H9 (cell line): ENCODE measurements around the gene LTA4H. TPM values are rescaled to one million over a fixed set of nuclear protein-coding genes. Genes with fewer than 3 reads are reported as not detected.

Experiments used
- DNase-seq: peaks from one replicate; pipeline ENCODE4 v3.0.0-alpha.2; 2017
- H2AFZ ChIP-seq: one replicate; pipeline ENCODE4 v1.6.1; 2013; ENCODE audit warnings: mild to moderate bottlenecking, low read length, control low read depth, moderate library complexity
- H2AK5ac ChIP-seq: 2 replicates; pipeline ENCODE4 v1.6.1; 2013; ENCODE audit warnings: low read length, control low read depth, mixed read lengths; ENCODE audit not compliant: insufficient read length
- H2BK120ac ChIP-seq: one replicate; pipeline ENCODE4 v1.6.1; 2013; ENCODE audit warnings: low read depth, mild to moderate bottlenecking, low read length, control low read depth, inconsistent platforms; ENCODE audit not compliant: poor library complexity, severe bottlenecking
- H2BK12ac ChIP-seq: 2 replicates; pipeline ENCODE4 v1.6.1; 2013; ENCODE audit warnings: low read length, control low read depth, mixed read lengths, low read depth; ENCODE audit not compliant: insufficient read length
- H2BK15ac ChIP-seq: 2 replicates; pipeline ENCODE4 v1.6.1; 2013; ENCODE audit warnings: low read depth, low read length, control low read depth
- H2BK20ac ChIP-seq: one replicate; pipeline ENCODE4 v1.6.1; 2013; ENCODE audit warnings: low read depth, mild to moderate bottlenecking, low read length, control low read depth, inconsistent platforms; ENCODE audit not compliant: poor library complexity, severe bottlenecking
- H2BK5ac ChIP-seq: 2 replicates; pipeline ENCODE4 v1.6.1; 2013; ENCODE audit warnings: low read length, control low read depth, mixed read lengths; ENCODE audit not compliant: insufficient read length
- H3K14ac ChIP-seq: 2 replicates; pipeline ENCODE4 v1.6.1; 2013; ENCODE audit warnings: low read length, control low read depth; ENCODE audit not compliant: insufficient read depth
- H3K18ac ChIP-seq: 2 replicates; pipeline ENCODE4 v1.6.1; 2013; ENCODE audit warnings: low read depth, mild to moderate bottlenecking, mixed read lengths, low read length, control low read depth; ENCODE audit not compliant: insufficient read length
- H3K23ac ChIP-seq: 2 replicates; pipeline ENCODE4 v1.6.1; 2013; ENCODE audit warnings: low read length, control low read depth, mixed read lengths, low read depth; ENCODE audit not compliant: insufficient read length
- H3K23me2 ChIP-seq: 2 replicates; pipeline ENCODE4 v1.6.1; 2013; ENCODE audit warnings: low read depth, mild to moderate bottlenecking, mixed read lengths, low read length, control low read depth; ENCODE audit not compliant: insufficient read length, poor library complexity, severe bottlenecking
- H3K27ac ChIP-seq: 2 replicates; pipeline ENCODE4 v1.5.1; 2013; ENCODE audit warnings: low read length, control low read depth, mixed read lengths, low read depth; ENCODE audit not compliant: insufficient read length
- H3K27me3 ChIP-seq: 2 replicates; pipeline ENCODE4 v1.6.1; 2013; ENCODE audit warnings: low read length, control low read depth, inconsistent platforms; ENCODE audit not compliant: insufficient read depth
- H3K4ac ChIP-seq: 2 replicates; pipeline ENCODE4 v1.6.1; 2013; ENCODE audit warnings: low read depth, mild to moderate bottlenecking, control low read depth, inconsistent platforms, low read length, moderate library complexity
- H3K4me1 ChIP-seq: 2 replicates; pipeline ENCODE4 v1.6.1; 2013; ENCODE audit warnings: low read length, control low read depth, inconsistent platforms; ENCODE audit not compliant: insufficient read depth
- H3K4me2 ChIP-seq: 2 replicates; pipeline ENCODE4 v1.6.1; 2013; ENCODE audit warnings: low read length, control low read depth, mixed read lengths; ENCODE audit not compliant: insufficient read length, insufficient read depth
- H3K56ac ChIP-seq: 2 replicates; pipeline ENCODE4 v1.6.1; 2013; ENCODE audit warnings: low read depth, mild to moderate bottlenecking, mixed read lengths, low read length, control low read depth; ENCODE audit not compliant: insufficient read length
- H3K79me1 ChIP-seq: 2 replicates; pipeline ENCODE4 v1.6.1; 2013; ENCODE audit warnings: low read depth, mild to moderate bottlenecking, moderate library complexity, low read length, control low read depth, inconsistent platforms; ENCODE audit not compliant: insufficient read depth, poor library complexity, severe bottlenecking
- H3K79me2 ChIP-seq: 2 replicates; pipeline ENCODE4 v1.6.1; 2013; ENCODE audit warnings: low read length, control low read depth, inconsistent platforms; ENCODE audit not compliant: insufficient read depth
- H3K9ac ChIP-seq: 2 replicates; pipeline ENCODE4 v1.6.1; 2013; ENCODE audit warnings: low read length, control low read depth, mixed read lengths; ENCODE audit not compliant: insufficient read length; ENCODE audit errors: extremely low read depth
- H3K9me3 ChIP-seq: one replicate; pipeline ENCODE4 v1.6.1; 2013; ENCODE audit warnings: low read depth, low read length, inconsistent platforms; ENCODE audit not compliant: control insufficient read depth
- H3T11ph ChIP-seq: one replicate; pipeline ENCODE4 v1.6.1; 2013; ENCODE audit warnings: mild to moderate bottlenecking, low read length, control low read depth, inconsistent platforms
- H4K20me1 ChIP-seq: one replicate; pipeline ENCODE4 v1.6.1; 2013; ENCODE audit not compliant: control insufficient read depth, insufficient read length, insufficient read depth
- H4K5ac ChIP-seq: 2 replicates; pipeline ENCODE4 v1.6.1; 2013; ENCODE audit warnings: low read depth, mild to moderate bottlenecking, mixed read lengths, low read length, control low read depth; ENCODE audit not compliant: insufficient read length
- H4K8ac ChIP-seq: replicated peaks from 2 replicates; pipeline ENCODE4 v1.6.1; 2013; ENCODE audit warnings: low read length, control low read depth, mixed read lengths, low read depth; ENCODE audit not compliant: insufficient read length
- H4K91ac ChIP-seq: 2 replicates; pipeline ENCODE4 v1.6.1; 2013; ENCODE audit warnings: low read depth, mild to moderate bottlenecking, moderate library complexity, mixed read lengths, low read length, control low read depth; ENCODE audit not compliant: insufficient read length
- H3K27ac Mint-ChIP-seq, 3 experiments: 2 replicates in 2 of 3; 3 replicates in 1 of 3; pipeline ENCODE4 v1.8.0; 2020 to 2021; ENCODE audit warnings: mixed read lengths in 3 of 3, mild to moderate bottlenecking in 1 of 3, moderate library complexity in 1 of 3
- H3K27me3 Mint-ChIP-seq: 2 replicates; pipeline ENCODE4 v1.8.0; 2021; ENCODE audit warnings: low read depth, mild to moderate bottlenecking, moderate library complexity, mixed read lengths
- H3K36me3 Mint-ChIP-seq, 3 experiments: 2 replicates in 2 of 3; 3 replicates in 1 of 3; pipeline ENCODE4 v1.8.0; 2020 to 2021; ENCODE audit warnings: low read depth in 3 of 3, mixed read lengths in 3 of 3; ENCODE audit not compliant: insufficient read depth in 1 of 3
- H3K4me1 Mint-ChIP-seq, 2 experiments: 2 replicates each; pipeline ENCODE4 v1.8.0; 2020; ENCODE audit warnings: mixed read lengths in 2 of 2
- H3K4me3 Mint-ChIP-seq, 2 experiments: 2 replicates in 1 of 2; 3 replicates in 1 of 2; pipeline ENCODE4 v1.8.0; 2020 to 2021; ENCODE audit warnings: mild to moderate bottlenecking in 2 of 2, mixed read lengths in 2 of 2, moderate library complexity in 1 of 2
- H3K9me3 Mint-ChIP-seq, 2 experiments: 2 replicates in 1 of 2; 3 replicates in 1 of 2; pipeline ENCODE4 v1.8.0; 2020; ENCODE audit warnings: mild to moderate bottlenecking in 2 of 2, mixed read lengths in 2 of 2, moderate library complexity in 1 of 2
- WGBS: extraction: QIAGEN DNeasy Blood & Tissue Kit; methylation state at CpG from one replicate; pipeline ENCODE4 v1.1.7; 2013; ENCODE audit warnings: missing lambda C conversion rate, low lambda C conversion rate, mixed read lengths; ENCODE audit not compliant: insufficient read length; ENCODE audit errors: extremely low coverage; 5-methylcytosine and 5-hydroxymethylcytosine counted together
- total RNA-seq: library from RNA; stranded (reverse); gene quantifications from 2 replicates; pipeline ENCODE4 v1.2.1, GENCODE V29; 2021
- TF ChIP-seq, protein P1 (sequence below): fragments of 200-600 bp; sonication (generic); conservative IDR thresholded peaks from 3 replicates; pipeline ENCODE4 v1.8.0; 2021; ENCODE audit warnings: antibody characterized with exemption, mild to moderate bottlenecking

LTA4H gene
- total RNA-seq, 1 experiment from 2014 or later: 144 TPM

DNA sequence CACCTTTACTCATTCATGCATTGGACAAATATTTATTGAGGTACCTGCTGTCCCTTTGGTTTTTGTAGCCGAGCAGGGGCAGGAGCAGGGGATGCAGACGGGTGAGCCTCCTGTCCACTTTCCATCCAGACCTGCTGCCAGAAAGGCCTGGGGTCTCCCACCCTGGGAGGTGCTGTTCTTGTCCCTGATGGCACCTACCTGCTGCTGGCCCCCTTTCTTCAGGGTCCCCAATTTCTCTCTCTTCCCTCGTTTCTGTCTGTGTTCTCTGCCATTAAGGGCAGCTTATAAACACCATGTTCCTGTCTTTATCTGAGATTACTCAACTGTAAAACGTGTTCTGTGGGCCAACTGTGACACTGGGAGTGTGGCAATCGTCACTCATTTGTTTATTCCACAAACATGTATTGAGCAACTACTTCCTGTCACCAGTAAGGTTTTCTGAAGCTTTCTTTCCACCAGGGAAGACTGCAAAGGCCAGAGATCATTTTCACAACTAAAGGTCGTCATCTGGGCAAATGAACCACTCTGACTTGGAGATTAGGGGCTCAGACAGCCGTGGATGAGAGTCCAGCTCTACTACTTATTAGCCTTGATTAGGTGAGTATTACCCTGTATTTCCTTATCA lies 39.2 kb downstream of the LTA4H start, which contains the start of gene HAL:
Gene HAL, minus strand, starts transcription at position 311 of the 625 bp plus-strand sequence. CDS start 434 bp downstream, outside the sequence.
- no peak within 1 kb of the TSS for H4K91ac ChIP-seq
- Mint-ChIP-seq H3K27ac (no peak within 1 kb of the TSS), H3K4me1 (peaks cover 6 to 8% of the 10 kb centered on the region in 2 experiments), H3K27me3 (no peaks in the 10 kb centered on the region), H3K9me3 (no peaks in the 10 kb centered on the region), H3K4me3 (no peak within 1 kb of the TSS), H3K36me3 (peaks cover 0 to 5% (median 3%) of the 10 kb centered on the region in 3 experiments; a peak in 4 of 7 replicates)
- no peak within 1 kb of the TSS for H4K5ac ChIP-seq
- H3K4me1 ChIP-seq: no peaks in the 10 kb centered on the region
- H3K23ac ChIP-seq: no peak within 1 kb of the TSS
- no peaks in the 10 kb centered on the region for H3K79me1 ChIP-seq
- H3K14ac ChIP-seq: no peak within 1 kb of the TSS; the same call in 1 of the 2 replicates
- H3K18ac ChIP-seq: no peak within 1 kb of the TSS
- H3K23me2 ChIP-seq: no peaks in the 10 kb centered on the region
- H2BK120ac ChIP-seq: no peak within 1 kb of the TSS
- H2AK5ac ChIP-seq: no peak within 1 kb of the TSS
- no peak within 1 kb of the TSS for H3K4me2 ChIP-seq
- no peaks in the 10 kb centered on the region for H3K27me3 ChIP-seq
- H3K56ac ChIP-seq: no peak within 1 kb of the TSS
- no peaks in the 10 kb centered on the region for H3K9me3 ChIP-seq
- H2AFZ ChIP-seq: no peak within 1 kb of the TSS
- no peak within 1 kb of the TSS for H4K8ac ChIP-seq
- H3K27ac ChIP-seq: no peak within 1 kb of the TSS
- no peak within 1 kb of the TSS for H2BK12ac ChIP-seq
- H3K9ac ChIP-seq: no peak within 1 kb of the TSS
- no peak within 1 kb of the TSS for H2BK15ac ChIP-seq
- no CpG with 5 or more reads among the region's 7 CpGs for WGBS
- H4K20me1 ChIP-seq: no peaks in the 10 kb centered on the region
- TF ChIP-seq, protein P1, sequence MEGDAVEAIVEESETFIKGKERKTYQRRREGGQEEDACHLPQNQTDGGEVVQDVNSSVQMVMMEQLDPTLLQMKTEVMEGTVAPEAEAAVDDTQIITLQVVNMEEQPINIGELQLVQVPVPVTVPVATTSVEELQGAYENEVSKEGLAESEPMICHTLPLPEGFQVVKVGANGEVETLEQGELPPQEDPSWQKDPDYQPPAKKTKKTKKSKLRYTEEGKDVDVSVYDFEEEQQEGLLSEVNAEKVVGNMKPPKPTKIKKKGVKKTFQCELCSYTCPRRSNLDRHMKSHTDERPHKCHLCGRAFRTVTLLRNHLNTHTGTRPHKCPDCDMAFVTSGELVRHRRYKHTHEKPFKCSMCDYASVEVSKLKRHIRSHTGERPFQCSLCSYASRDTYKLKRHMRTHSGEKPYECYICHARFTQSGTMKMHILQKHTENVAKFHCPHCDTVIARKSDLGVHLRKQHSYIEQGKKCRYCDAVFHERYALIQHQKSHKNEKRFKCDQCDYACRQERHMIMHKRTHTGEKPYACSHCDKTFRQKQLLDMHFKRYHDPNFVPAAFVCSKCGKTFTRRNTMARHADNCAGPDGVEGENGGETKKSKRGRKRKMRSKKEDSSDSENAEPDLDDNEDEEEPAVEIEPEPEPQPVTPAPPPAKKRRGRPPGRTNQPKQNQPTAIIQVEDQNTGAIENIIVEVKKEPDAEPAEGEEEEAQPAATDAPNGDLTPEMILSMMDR: no peak
- no peak within 1 kb of the TSS for H3T11ph ChIP-seq
- H3K4ac ChIP-seq: no peak within 1 kb of the TSS
- DNase-seq: no peak
- no peak within 1 kb of the TSS for H2BK5ac ChIP-seq
- H2BK20ac ChIP-seq: no peak within 1 kb of the TSS
- no peaks in the 10 kb centered on the region for H3K79me2 ChIP-seq
